ENCODE measurements around the gene DCLK1. TPM values are rescaled to one million over a fixed set of nuclear protein-coding genes. Genes with fewer than 3 reads are reported as not detected.

Gene DCLK1
- total and polyA plus RNA-seq, 2 donors (not counting 1 experiment from before 2014, with no cell fraction given), result 0.56 to 6.3 TPM

GRCh38 chr13:35724446-35724845 is 406.7 kb downstream of the DCLK1 start:
- peak in 1 of 2 donors; percentile 47 for DNase-seq (ENCODE audit: low read depth in 2 of 2)
- Histone ChIP-seq H3K36me3 (ENCODE audit: control insufficient read depth, insufficient read depth, low read length) (no peaks in the 10 kb centered on the region), H3K79me2 (ENCODE audit: control insufficient read depth, insufficient read depth, low read length) (no peaks in the 10 kb centered on the region), H2AFZ (ENCODE audit: low read length) (peak overlapping the region; percentile 24), H4K20me1 (ENCODE audit: control insufficient read depth, extremely low read depth, insufficient read depth, low read length) (no peaks in the 10 kb centered on the region), H3K4me1 (ENCODE audit: control insufficient read depth, extremely low read depth, insufficient read depth, low read length) (peaks cover 13% of the 10 kb centered on the region), H3K9me3 (ENCODE audit: control insufficient read depth, insufficient read depth, low read depth, low read length) (no peaks in the 10 kb centered on the region), H3K27ac (ENCODE audit: insufficient read depth, low read length) (no peak overlapping the region), H3K27me3 (ENCODE audit: control insufficient read depth, insufficient read depth, low read length) (no peaks in the 10 kb centered on the region), H3K4me3 (replicated peaks in 1 of 4; ENCODE audit: control extremely low read depth in 1 of 4, insufficient read depth in 1 of 4, low read depth in 3 of 4, low read length in 4 of 4) (no peak overlapping the region), H3K9ac (ENCODE audit: insufficient read depth, low read length) (no peak overlapping the region), H3K4me2 (ENCODE audit: extremely low read depth, insufficient read depth, low read length) (peak overlapping the region; percentile 36)
- TF ChIP-seq CTCF (conservative IDR thresholded peaks at IDR 0.05 in 1 of 2, IDR thresholded peaks at IDR 0.05 in 1 of 2; ENCODE audit: low read depth in 1 of 2, low read length in 2 of 2) (no peak), EZH2 (IDR thresholded peaks at IDR 0.05; ENCODE audit: low read length, missing control alignments) (no peak)

GRCh38 chr13:35723821-35724220 is 407.4 kb downstream of the DCLK1 start:
- DNase-seq (ENCODE audit: low read depth in 2 of 2), result peak in 1 of 2 donors; percentile 60
- H2AFZ ChIP-seq (ENCODE audit: low read length), result no peak overlapping the region
- H3K9me3 ChIP-seq (ENCODE audit: control insufficient read depth, insufficient read depth, low read depth, low read length), result no peaks in the 10 kb centered on the region
- H3K36me3 ChIP-seq (ENCODE audit: control insufficient read depth, insufficient read depth, low read length), result no peaks in the 10 kb centered on the region
- H3K27ac ChIP-seq (ENCODE audit: insufficient read depth, low read length), result no peak overlapping the region
- no peak overlapping the region for H3K4me3 ChIP-seq (replicated peaks in 1 of 4; ENCODE audit: control extremely low read depth in 1 of 4, insufficient read depth in 1 of 4, low read depth in 3 of 4, low read length in 4 of 4)
- peak overlapping the region; percentile 17 for H3K4me2 ChIP-seq (ENCODE audit: extremely low read depth, insufficient read depth, low read length)
- no peaks in the 10 kb centered on the region for H3K27me3 ChIP-seq (ENCODE audit: control insufficient read depth, insufficient read depth, low read length)
- H3K79me2 ChIP-seq (ENCODE audit: control insufficient read depth, insufficient read depth, low read length), result no peaks in the 10 kb centered on the region
- H3K4me1 ChIP-seq (ENCODE audit: control insufficient read depth, extremely low read depth, insufficient read depth, low read length), result peaks cover 13% of the 10 kb centered on the region
- no peak for TF ChIP-seq CTCF (conservative IDR thresholded peaks at IDR 0.05 in 1 of 2, IDR thresholded peaks at IDR 0.05 in 1 of 2; ENCODE audit: low read depth in 1 of 2, low read length in 2 of 2)
- no peak for TF ChIP-seq EZH2 (IDR thresholded peaks at IDR 0.05; ENCODE audit: low read length, missing control alignments)
- no peak overlapping the region for H3K9ac ChIP-seq (ENCODE audit: insufficient read depth, low read length)
- H4K20me1 ChIP-seq (ENCODE audit: control insufficient read depth, extremely low read depth, insufficient read depth, low read length), result no peaks in the 10 kb centered on the region

GRCh38 chr13:35723053-35723461 is 408.1 kb downstream of the DCLK1 start:
- Histone ChIP-seq H3K4me2 (ENCODE audit: extremely low read depth, insufficient read depth, low read length) (no peak overlapping the region), H4K20me1 (ENCODE audit: control insufficient read depth, extremely low read depth, insufficient read depth, low read length) (no peaks in the 10 kb centered on the region), H3K9me3 (ENCODE audit: control insufficient read depth, insufficient read depth, low read depth, low read length) (no peaks in the 10 kb centered on the region), H3K27me3 (ENCODE audit: control insufficient read depth, insufficient read depth, low read length) (no peaks in the 10 kb centered on the region), H3K36me3 (ENCODE audit: control insufficient read depth, insufficient read depth, low read length) (no peaks in the 10 kb centered on the region), H2AFZ (ENCODE audit: low read length) (no peak overlapping the region), H3K4me3 (replicated peaks in 1 of 4; ENCODE audit: control extremely low read depth in 1 of 4, insufficient read depth in 1 of 4, low read depth in 3 of 4, low read length in 4 of 4) (no peak overlapping the region), H3K79me2 (ENCODE audit: control insufficient read depth, insufficient read depth, low read length) (no peaks in the 10 kb centered on the region), H3K27ac (ENCODE audit: insufficient read depth, low read length) (no peak overlapping the region), H3K4me1 (ENCODE audit: control insufficient read depth, extremely low read depth, insufficient read depth, low read length) (peaks cover 13% of the 10 kb centered on the region), H3K9ac (ENCODE audit: insufficient read depth, low read length) (no peak overlapping the region)
- no peak for TF ChIP-seq CTCF (conservative IDR thresholded peaks at IDR 0.05 in 1 of 2, IDR thresholded peaks at IDR 0.05 in 1 of 2; ENCODE audit: low read depth in 1 of 2, low read length in 2 of 2)
- no peak for TF ChIP-seq EZH2 (IDR thresholded peaks at IDR 0.05; ENCODE audit: low read length, missing control alignments)
- DNase-seq (ENCODE audit: low read depth in 2 of 2), result peak in 1 of 2 donors; percentile 75
